Subcutaneous adipose tissue (tissue), 4 donors: ENCODE measurements around the gene ACOX3. TPM values are rescaled to one million over a fixed set of nuclear protein-coding genes. Genes with fewer than 3 reads are reported as not detected.

Experiments used
- CTCF ChIP-seq: fragments of 450-650 bp; IDR thresholded peaks from one replicate; pipeline ENCODE4 v1.5.1; 2016; ENCODE audit warnings: low read depth, mild to moderate bottlenecking, control low read depth, antibody characterized with exemption, moderate library complexity
- total RNA-seq, 4 donors: library from RNA; depleted of rRNA; stranded (reverse); fragments of >200 nt; gene quantifications; one replicate each; pipeline ENCODE4 v1.1.0, GENCODE V29; 2016

Gene ACOX3
- total RNA-seq, 4 donors from 2014 or later, result 12.2 to 33.7 (median 17.3) TPM

- TF ChIP-seq CTCF, result no peak
Observed at GRCh38 chr4:8453957-8454356, 13.4 kb upstream of the ACOX3 start.

DNA sequence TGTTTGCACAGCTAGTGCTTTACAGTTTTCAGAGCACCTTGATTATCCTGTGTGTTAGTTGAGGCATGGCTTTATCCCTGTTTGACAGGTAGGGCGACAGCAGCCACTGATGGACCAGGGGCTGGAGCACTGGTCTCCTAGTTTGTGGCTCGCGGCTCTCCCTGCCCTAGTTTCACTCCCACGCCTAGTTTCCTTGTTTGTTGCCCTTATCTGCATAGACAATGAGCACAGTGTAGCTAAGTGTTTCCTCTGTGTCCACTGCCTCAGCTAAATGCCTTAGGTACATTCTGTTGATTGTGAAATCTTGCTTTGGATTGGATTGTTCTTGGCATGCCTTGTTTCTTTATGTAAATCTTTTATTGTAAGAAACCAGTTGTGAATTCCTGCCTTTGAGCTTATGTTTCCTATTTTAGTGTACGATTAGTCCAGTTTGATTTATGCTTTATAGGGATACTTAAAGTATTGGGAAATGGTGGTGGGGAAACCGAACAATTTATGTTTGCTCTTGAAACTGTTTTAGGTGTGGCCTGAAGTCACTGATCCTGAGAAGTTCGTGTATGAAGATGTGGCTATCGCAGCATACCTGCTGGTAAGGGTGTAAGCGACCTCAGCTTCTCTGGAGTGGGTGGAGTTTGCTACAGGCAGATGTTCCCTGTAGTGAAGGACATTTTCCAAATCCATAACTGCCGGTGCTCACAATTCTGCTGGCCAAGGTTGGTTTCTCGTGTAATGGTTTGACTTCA lies 11.1 kb upstream of the ACOX3 start:
- TF ChIP-seq CTCF, result no peak

DNA sequence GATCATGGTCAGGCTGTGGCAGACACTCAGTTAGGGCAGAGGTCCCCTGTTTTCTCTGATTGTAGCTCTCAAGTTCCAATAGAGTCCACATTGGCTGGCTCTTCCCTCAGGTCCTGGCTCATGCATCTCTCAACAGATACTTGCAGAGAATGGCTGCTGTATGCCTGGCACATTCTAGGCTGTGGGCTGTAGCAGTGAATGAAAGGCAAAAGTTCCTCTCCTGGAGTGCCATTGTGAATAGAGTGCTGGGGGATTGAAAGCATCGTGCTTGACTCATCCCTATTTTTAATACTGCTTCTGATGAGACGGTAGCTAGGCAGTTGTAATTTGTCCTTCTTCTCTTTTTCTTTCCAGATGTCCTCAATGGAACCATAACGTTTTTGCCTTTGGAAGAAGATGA lies 5.6 kb upstream of the ACOX3 start:
- TF ChIP-seq CTCF, result no peak

- no peak for TF ChIP-seq CTCF
Observed at GRCh38 chr4:8443801-8444200, 3.3 kb upstream of the ACOX3 start.

- TF ChIP-seq CTCF, result no peak
Observed at GRCh38 chr4:8442596-8443358, 2.3 kb upstream of the ACOX3 start.

- no peak for TF ChIP-seq CTCF
Observed at GRCh38 chr4:8441499-8442091, 1.1 kb upstream of the ACOX3 start.

DNA sequence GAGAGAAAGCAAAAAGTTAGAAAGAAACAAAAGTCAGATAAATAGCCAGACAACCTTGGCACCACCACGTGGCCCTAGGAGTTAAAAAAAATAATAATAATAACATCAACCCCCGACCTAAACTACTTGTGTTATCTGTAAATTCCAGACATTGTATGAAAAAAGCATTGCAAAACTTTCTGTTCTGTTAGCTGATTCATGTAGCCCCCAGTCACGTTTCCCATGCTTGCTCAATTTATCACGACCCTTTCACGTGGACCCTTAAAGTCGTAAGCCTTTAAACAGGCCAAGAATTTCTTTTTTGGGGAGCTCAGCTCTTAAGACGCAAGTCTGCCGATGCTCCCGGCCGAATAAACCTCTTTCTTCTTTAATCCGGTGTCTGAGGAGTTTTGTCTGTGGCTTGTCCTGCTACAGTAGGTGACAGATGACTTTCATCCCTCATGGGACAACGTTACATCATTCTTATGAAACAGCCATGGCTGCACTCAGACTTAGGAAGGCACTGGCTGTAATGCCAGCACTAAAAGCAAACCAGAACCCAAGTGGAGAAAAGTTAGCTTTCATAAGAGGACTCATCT lies 520 bp downstream of the ACOX3 start:
- no peak for TF ChIP-seq CTCF
